Gastroesophageal sphincter (tissue), 4 donors: Measurements from ENCODE around the gene ZBTB5. TPM values are rescaled to one million over a fixed set of nuclear protein-coding genes. Genes with fewer than 3 reads are reported as not detected.
A peak's percentile ranks its signal among the peaks of the same experiment; 100 is the strongest.
"Not testable (repeated sequence)": the region's sequence is repeated elsewhere in the genome, so short reads cannot be mapped to it uniquely, and the experiment has no call there.

Source experiments
- ATAC-seq: fragments of 150-250 bp; one replicate; pipeline ENCODE4 v1.9.1; 2016; ENCODE audit warnings: mild to moderate bottlenecking, moderate library complexity
- H3K27ac ChIP-seq, 4 donors: fragments of 200-600 bp; sonication (generic) in 3 of 4; 1 replicate in 3 of 4; 2 replicates in 1 of 4; pipeline ENCODE4 v1.5.1; 2016 to 2019
- H3K27me3 ChIP-seq: fragments of 200-600 bp; sonication (generic); one replicate; pipeline ENCODE4 v1.5.1; 2019
- H3K36me3 ChIP-seq, 2 donors: fragments of 200-600 bp; sonication (generic); one replicate each; pipeline ENCODE4 v1.5.1; 2019; ENCODE audit warnings: control low read depth in 1 of 2
- H3K4me1 ChIP-seq, 3 donors: fragments of 200-600 bp; sonication (generic); 1 replicate in 2 of 3; 2 replicates in 1 of 3; pipeline ENCODE4 v1.5.1; 2016 to 2019; ENCODE audit warnings: control low read depth in 2 of 3
- H3K4me3 ChIP-seq, 2 donors: fragments of 200-600 bp; sonication (generic); one replicate each; pipeline ENCODE4 v1.5.1; 2019; ENCODE audit warnings: mild to moderate bottlenecking in 1 of 2, moderate library complexity in 1 of 2
- H3K9me3 ChIP-seq, 3 donors: fragments of 200-600 bp; sonication (generic); one replicate each; pipeline ENCODE4 v1.5.1; 2017 to 2019; ENCODE audit warnings: control low read depth in 2 of 3
- EP300 ChIP-seq: sonication (generic); formaldehyde crosslinking; IDR thresholded peaks from one replicate; pipeline ENCODE4 v1.6.1; 2017; ENCODE audit warnings: antibody characterized with exemption, mild to moderate bottlenecking
- POLR2A ChIP-seq, 2 donors: fragments of 450-650 bp; IDR thresholded peaks; one replicate each; pipeline ENCODE4 v1.6.1; 2017; ENCODE audit warnings: antibody characterized with exemption in 2 of 2, mild to moderate bottlenecking in 2 of 2, moderate library complexity in 1 of 2
- POLR2AphosphoS5 ChIP-seq: sonication (generic); formaldehyde crosslinking; IDR thresholded peaks from one replicate; pipeline ENCODE4 v1.6.1; 2017; ENCODE audit warnings: antibody characterized with exemption
- whole genome bisulfite sequencing, 2 donors: methylation state at CpG; one replicate each; pipeline ENCODE4 v1.1.5; 2018; ENCODE audit warnings: low coverage in 1 of 2; 5-methylcytosine and 5-hydroxymethylcytosine counted together
- total RNA-seq, 4 donors: library from RNA; depleted of rRNA; stranded (reverse); fragments of >200 nt; gene quantifications; one replicate each; pipeline ENCODE4 v1.1.0, GENCODE V29; 2016
- TF ChIP-seq, protein P1 (sequence below), 4 experiments: fragments of 200-600 bp in 2 of 4; fragments of 450-650 bp in 2 of 4; sonication (generic) in 1 of 4; IDR thresholded peaks; one replicate each; pipeline ENCODE4 v1.5.1; 2017 to 2019; ENCODE audit warnings: antibody characterized with exemption in 4 of 4, mild to moderate bottlenecking in 2 of 4, moderate library complexity in 2 of 4

The ZBTB5 gene
- total RNA-seq, 4 donors from 2014 or later, result 12.3 to 15.8 (median 13.5) TPM

GRCh38 chr9:37485389-37486255 is 20.4 kb upstream of the ZBTB5 start, which contains the start of gene POLR1E:
Gene POLR1E, plus strand, starts transcription at chr9:37485948. Its CDS starts 100 bp downstream, at chr9:37486048.
- Histone ChIP-seq H3K27me3 (no peaks in the 10 kb centered on the region), H3K4me1 (peaks cover 12 to 34% (median 24%) of the 10 kb centered on the region in 3 donors), H3K27ac (peak within 1 kb of the TSS; percentile 66 to 90 (median 84)), H3K9me3 (no peaks in the 10 kb centered on the region), H3K36me3 (peaks cover 0 to 22% of the 10 kb centered on the region in 2 donors), H3K4me3 (peak within 1 kb of the TSS; percentile 57 to 72)
- WGBS, 2 donors, result 0 to 7% methylated on average over 10 to 13 of the region's 56 CpGs
- ATAC-seq, result peak; percentile 96
- peak; percentile 79 for TF ChIP-seq POLR2AphosphoS5
- TF ChIP-seq EP300, result no peak
- TF ChIP-seq POLR2A (IDR thresholded peaks at IDR 0.05), result peak; percentile 45 to 70
- TF ChIP-seq, protein P1, sequence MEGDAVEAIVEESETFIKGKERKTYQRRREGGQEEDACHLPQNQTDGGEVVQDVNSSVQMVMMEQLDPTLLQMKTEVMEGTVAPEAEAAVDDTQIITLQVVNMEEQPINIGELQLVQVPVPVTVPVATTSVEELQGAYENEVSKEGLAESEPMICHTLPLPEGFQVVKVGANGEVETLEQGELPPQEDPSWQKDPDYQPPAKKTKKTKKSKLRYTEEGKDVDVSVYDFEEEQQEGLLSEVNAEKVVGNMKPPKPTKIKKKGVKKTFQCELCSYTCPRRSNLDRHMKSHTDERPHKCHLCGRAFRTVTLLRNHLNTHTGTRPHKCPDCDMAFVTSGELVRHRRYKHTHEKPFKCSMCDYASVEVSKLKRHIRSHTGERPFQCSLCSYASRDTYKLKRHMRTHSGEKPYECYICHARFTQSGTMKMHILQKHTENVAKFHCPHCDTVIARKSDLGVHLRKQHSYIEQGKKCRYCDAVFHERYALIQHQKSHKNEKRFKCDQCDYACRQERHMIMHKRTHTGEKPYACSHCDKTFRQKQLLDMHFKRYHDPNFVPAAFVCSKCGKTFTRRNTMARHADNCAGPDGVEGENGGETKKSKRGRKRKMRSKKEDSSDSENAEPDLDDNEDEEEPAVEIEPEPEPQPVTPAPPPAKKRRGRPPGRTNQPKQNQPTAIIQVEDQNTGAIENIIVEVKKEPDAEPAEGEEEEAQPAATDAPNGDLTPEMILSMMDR (IDR thresholded peaks at IDR 0.05), result no peak

GRCh38 chr9:37480759-37481158 is 15.5 kb upstream of the ZBTB5 start:
- H3K9me3 ChIP-seq, result no peaks in the 10 kb centered on the region
- H3K4me1 ChIP-seq, result peaks cover 0 to 8% (median 5%) of the 10 kb centered on the region in 3 donors
- WGBS, 2 donors, result 77 to 96% methylated on average over 3 of the region's 3 CpGs
- H3K36me3 ChIP-seq, result no peaks in the 10 kb centered on the region
- no peak overlapping the region for H3K27ac ChIP-seq
- ATAC-seq, result no peak
- H3K4me3 ChIP-seq, result no peak overlapping the region
- H3K27me3 ChIP-seq, result peaks cover 5% of the 10 kb centered on the region
- TF ChIP-seq POLR2AphosphoS5 (no peak), EP300 (no peak), POLR2A (IDR thresholded peaks at IDR 0.05) (no peak)
- TF ChIP-seq, protein P1 (IDR thresholded peaks at IDR 0.05), result no peak

DNA sequence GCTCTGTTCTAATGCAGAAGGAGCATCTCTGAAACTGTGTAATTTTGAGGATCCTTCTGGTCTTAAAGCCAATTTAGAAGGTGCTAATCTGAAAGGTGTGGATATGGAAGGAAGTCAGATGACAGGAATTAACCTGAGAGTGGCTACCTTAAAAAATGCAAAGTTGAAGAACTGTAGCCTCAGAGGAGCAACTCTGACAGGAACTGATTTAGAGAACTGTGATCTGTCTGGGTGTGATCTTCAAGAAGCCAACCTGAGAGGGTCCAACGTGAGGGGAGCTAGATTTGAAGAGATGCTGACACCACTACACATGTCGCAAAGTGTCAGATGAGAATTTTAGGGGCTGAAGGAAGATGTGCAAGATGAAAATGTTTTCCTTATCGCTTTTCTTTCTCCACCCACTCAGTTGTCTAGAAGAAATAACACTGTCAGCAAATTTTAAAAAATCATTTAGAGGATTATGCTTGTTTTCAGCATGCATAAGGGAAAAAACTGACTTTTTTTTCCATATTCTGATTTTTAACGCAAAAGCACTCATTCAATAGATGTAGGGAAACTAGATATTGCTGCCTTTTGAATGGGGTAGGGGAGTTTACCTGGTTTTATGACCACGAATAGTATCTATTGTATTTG is 12.9 kb upstream of the ZBTB5 start:
- H3K27me3 ChIP-seq, H3K27ac ChIP-seq, H3K36me3 ChIP-seq, H3K4me1 ChIP-seq, ATAC-seq, H3K9me3 ChIP-seq, H3K4me3 ChIP-seq: not testable (repeated sequence)
- WGBS, 2 donors, result 69% methylated on average over 5 of the region's 5 CpGs

DNA sequence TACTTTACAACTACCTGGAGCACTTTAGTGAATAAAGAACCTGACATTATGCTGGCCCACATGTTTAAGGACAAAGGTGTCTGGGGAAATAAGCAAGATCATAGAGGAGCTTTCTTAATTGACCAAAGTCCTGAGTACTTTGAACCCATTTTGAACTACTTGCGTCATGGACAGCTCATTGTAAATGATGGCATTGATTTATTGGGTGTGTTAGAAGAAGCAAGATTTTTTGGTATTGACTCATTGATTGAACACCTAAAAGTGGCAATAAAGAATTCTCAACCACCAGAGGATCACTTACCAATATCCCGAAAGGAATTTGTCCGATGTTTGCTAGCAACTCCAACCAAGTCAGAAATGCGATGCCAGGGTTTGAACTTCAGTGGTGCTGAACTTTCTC is 12.2 kb upstream of the ZBTB5 start:
- not testable (repeated sequence) for H3K4me1 ChIP-seq, H3K9me3 ChIP-seq, H3K4me3 ChIP-seq, ATAC-seq, H3K27ac ChIP-seq, H3K27me3 ChIP-seq, H3K36me3 ChIP-seq
- WGBS, 2 donors, result 82 to 94% methylated on average over 3 to 4 of the region's 4 CpGs

- TF ChIP-seq POLR2AphosphoS5 (no peak), EP300 (no peak), POLR2A (IDR thresholded peaks at IDR 0.05) (no peak)
- TF ChIP-seq, protein P1 (IDR thresholded peaks at IDR 0.05), result no peak
- Histone ChIP-seq H3K27me3 (peaks cover 5% of the 10 kb centered on the region), H3K4me3 (no peak overlapping the region), H3K9me3 (peaks cover 0 to 4% (median 0%) of the 10 kb centered on the region in 3 donors), H3K27ac (no peak overlapping the region), H3K36me3 (no peaks in the 10 kb centered on the region), H3K4me1 (peaks cover 0 to 13% (median 0%) of the 10 kb centered on the region in 3 donors)
- WGBS, 2 donors, result 63 to 80% methylated on average over 2 to 10 of the region's 11 CpGs
- ATAC-seq, result no peak
Observed at GRCh38 chr9:37476930-37477329, 11.7 kb upstream of the ZBTB5 start.
